Right hindlimb (tissue), 1 donor: ENCODE results near the gene USP49.

Experiments
- DNase-seq: peaks from one replicate; pipeline ENCODE4 v3.0.0-alpha.2; 2018

USP49 gene

GRCh38 chr6:41927253-41927652, 32.1 kb upstream of the USP49 start:
- DNase-seq = no peak

- DNase-seq = no peak
These were observed 27.0 kb upstream of the USP49 start for GRCh38 chr6:41922154-41922553.

- no peak for DNase-seq
These were observed 26.5 kb upstream of the USP49 start for GRCh38 chr6:41921712-41921998.

GRCh38 chr6:41920921-41921711, 25.9 kb upstream of the USP49 start, which contains the start of the genes BYSL and MED20:
Gene BYSL (plus strand): TSS chr6:41921499. CDS start chr6:41921563, 64 bp downstream.
Gene MED20 (minus strand): TSS chr6:41921139. CDS start chr6:41921018, 121 bp downstream.
- peak; percentile 96 for DNase-seq

GRCh38 chr6:41917528-41917927, 22.4 kb upstream of the USP49 start:
- no peak for DNase-seq

- DNase-seq = no peak
These were observed 19.8 kb upstream of the USP49 start for GRCh38 chr6:41914869-41915530.

GRCh38 chr6:41914343-41914742, 19.2 kb upstream of the USP49 start:
- DNase-seq = no peak

GRCh38 chr6:41909727-41910126, 14.6 kb upstream of the USP49 start:
- DNase-seq = no peak

GRCh38 chr6:41901882-41902519, 6.8 kb upstream of the USP49 start:
- DNase-seq = no peak

- DNase-seq = no peak
These were observed 5.7 kb upstream of the USP49 start for GRCh38 chr6:41900861-41901260.

- no peak for DNase-seq
These were observed 1.1 kb upstream of the USP49 start for GRCh38 chr6:41896281-41896680.

- DNase-seq = peak; percentile 19
These were observed 542 bp downstream of the USP49 start for GRCh38 chr6:41894366-41895299.

GRCh38 chr6:41892921-41893564, 2.1 kb downstream of the USP49 start:
- DNase-seq = no peak

- no peak for DNase-seq
These were observed 7.8 kb downstream of the USP49 start for GRCh38 chr6:41887331-41887751.

GRCh38 chr6:41885930-41886329, 9.2 kb downstream of the USP49 start:
- DNase-seq = no peak

- DNase-seq = no peak
These were observed 10.2 kb downstream of the USP49 start for GRCh38 chr6:41884957-41885356.

GRCh38 chr6:41881506-41881905, 13.7 kb downstream of the USP49 start:
- no peak for DNase-seq

- no peak for DNase-seq
These were observed 16.2 kb downstream of the USP49 start for GRCh38 chr6:41878961-41879405.

GRCh38 chr6:41878246-41878645, 16.9 kb downstream of the USP49 start:
- DNase-seq = no peak

- no peak for DNase-seq
These were observed 18.0 kb downstream of the USP49 start for GRCh38 chr6:41877051-41877680.

GRCh38 chr6:41874741-41875140, 20.4 kb downstream of the USP49 start:
- no peak for DNase-seq

GRCh38 chr6:41872147-41872546, 23.0 kb downstream of the USP49 start:
- no peak for DNase-seq
